OCI-LY1 (cell line): ENCODE data around the gene TCTN2.

ENCODE experiments used
- H2AFZ ChIP-seq: fragments of 200-600 bp; sonication (generic), shearing (Covaris generic); 2 replicates; pipeline ENCODE4 v1.6.0; 2014; ENCODE audit warnings: antibody characterized with exemption, mild to moderate bottlenecking, low read length
- H3F3A ChIP-seq: fragments of 200-600 bp; sonication (generic), shearing (Covaris generic); 2 replicates; pipeline ENCODE4 v1.6.0; 2014; ENCODE audit warnings: mild to moderate bottlenecking, antibody characterized with exemption, low read length, moderate library complexity; ENCODE audit not compliant: insufficient read depth
- H3K27ac ChIP-seq: fragments of 200-600 bp; sonication (generic); 2 replicates; pipeline ENCODE4 v1.5.1; 2014; ENCODE audit warnings: low read length, mixed run types, mild to moderate bottlenecking, low read depth; ENCODE audit not compliant: poor library complexity, severe bottlenecking
- H3K27me3 ChIP-seq: fragments of 200-600 bp; sonication (generic); 2 replicates; pipeline ENCODE4 v1.6.0; 2014; ENCODE audit warnings: antibody characterized with exemption, mild to moderate bottlenecking, low read length, moderate library complexity; ENCODE audit not compliant: insufficient read depth
- H3K36me3 ChIP-seq: fragments of 200-600 bp; sonication (generic); 2 replicates; pipeline ENCODE4 v1.6.1; 2014; ENCODE audit warnings: mild to moderate bottlenecking, antibody characterized with exemption, low read length, moderate library complexity, mixed read lengths; ENCODE audit not compliant: insufficient read depth
- H3K4me1 ChIP-seq: fragments of 200-600 bp; sonication (generic); 2 replicates; pipeline ENCODE4 v1.5.1; 2014; ENCODE audit warnings: mild to moderate bottlenecking, low read length, moderate library complexity; ENCODE audit not compliant: insufficient read depth, severe bottlenecking
- H3K4me2 ChIP-seq: fragments of 200-600 bp; sonication (generic), shearing (Covaris generic); 2 replicates; pipeline ENCODE4 v1.6.1; 2014; ENCODE audit warnings: low read length
- H3K4me3 ChIP-seq: fragments of 200-600 bp; sonication (generic); 2 replicates; pipeline ENCODE4 v1.5.1; 2014; ENCODE audit warnings: low read length, low read depth, mild to moderate bottlenecking, mixed read lengths; ENCODE audit not compliant: poor library complexity, severe bottlenecking
- H3K79me2 ChIP-seq: fragments of 200-600 bp; shearing (Covaris generic); 2 replicates; pipeline ENCODE4 v1.6.1; 2016; ENCODE audit warnings: mixed run types, low read length, mixed read lengths; ENCODE audit not compliant: insufficient read depth
- H3K9ac ChIP-seq: fragments of 200-600 bp; sonication (generic), shearing (Covaris generic); 2 replicates; pipeline ENCODE4 v1.6.1; 2014; ENCODE audit warnings: mild to moderate bottlenecking, low read length, mixed read lengths
- H3K9me2 ChIP-seq: fragments of 200-600 bp; sonication (generic), shearing (Covaris generic); 2 replicates; pipeline ENCODE4 v1.6.1; 2014; ENCODE audit warnings: low read depth, mild to moderate bottlenecking, low read length, mixed read lengths
- H3K9me3 ChIP-seq: fragments of 200-600 bp; shearing (Covaris generic); 2 replicates; pipeline ENCODE4 v1.6.1; 2014; ENCODE audit warnings: low read length, mixed read lengths
- H4K20me1 ChIP-seq: fragments of 200-600 bp; sonication (generic), shearing (Covaris generic); 2 replicates; pipeline ENCODE4 v1.6.0; 2016; ENCODE audit warnings: mild to moderate bottlenecking, low read length; ENCODE audit not compliant: insufficient read depth
- CTCF ChIP-seq: fragments of 200-600 bp; sonication (generic), shearing (Covaris generic); IDR thresholded peaks from 2 replicates; pipeline ENCODE4 v1.5.1; 2017; ENCODE audit warnings: mild to moderate bottlenecking, antibody characterized with exemption, low read length, moderate library complexity, mixed read lengths
- EZH2 ChIP-seq: fragments of 200-600 bp; sonication (generic), shearing (Covaris generic); IDR thresholded peaks from 2 replicates; pipeline ENCODE4 v1.8.0; 2017; ENCODE audit warnings: borderline replicate concordance, mixed run types, mild to moderate bottlenecking, antibody characterized with exemption, low read length, moderate library complexity, mixed read lengths

Gene TCTN2

GRCh38 chr12:123750159-123750656, 79.3 kb downstream of the TCTN2 start:
- no peak overlapping the region for H3K27ac ChIP-seq
- H3K9ac ChIP-seq: no peak overlapping the region
- no peak overlapping the region for H2AFZ ChIP-seq
- no peaks in the 10 kb centered on the region for H4K20me1 ChIP-seq
- TF ChIP-seq EZH2 (no peak), CTCF (no peak)
- no peaks in the 10 kb centered on the region for H3K9me3 ChIP-seq
- H3F3A ChIP-seq: no peaks in the 10 kb centered on the region
- H3K4me1 ChIP-seq: no peaks in the 10 kb centered on the region
- H3K36me3 ChIP-seq: peaks cover 84% of the 10 kb centered on the region
- no peaks in the 10 kb centered on the region for H3K79me2 ChIP-seq
- no peak overlapping the region for H3K4me3 ChIP-seq
- no peaks in the 10 kb centered on the region for H3K9me2 ChIP-seq
- H3K4me2 ChIP-seq: no peak overlapping the region
- no peaks in the 10 kb centered on the region for H3K27me3 ChIP-seq

GRCh38 chr12:123752046-123752445, 81.1 kb downstream of the TCTN2 start:
- H3K27ac ChIP-seq: no peak overlapping the region
- H3K9me3 ChIP-seq: no peaks in the 10 kb centered on the region
- H3F3A ChIP-seq: no peaks in the 10 kb centered on the region
- TF ChIP-seq EZH2 (no peak), CTCF (no peak)
- peaks cover 74% of the 10 kb centered on the region for H3K36me3 ChIP-seq
- H3K27me3 ChIP-seq: no peaks in the 10 kb centered on the region
- no peak overlapping the region for H3K9ac ChIP-seq
- no peak overlapping the region for H2AFZ ChIP-seq
- no peaks in the 10 kb centered on the region for H4K20me1 ChIP-seq
- no peaks in the 10 kb centered on the region for H3K4me1 ChIP-seq
- H3K4me3 ChIP-seq: no peak overlapping the region
- H3K4me2 ChIP-seq: no peak overlapping the region
- H3K79me2 ChIP-seq: no peaks in the 10 kb centered on the region
- no peaks in the 10 kb centered on the region for H3K9me2 ChIP-seq

GRCh38 chr12:123754041-123754772, 83.3 kb downstream of the TCTN2 start:
- H3K36me3 ChIP-seq: peaks cover 71% of the 10 kb centered on the region

More at GRCh38 chr12:123754041-123754772, 83.3 kb downstream of the TCTN2 start:
- TF ChIP-seq EZH2: no peak
- TF ChIP-seq CTCF: no peak
- Histone ChIP-seq H3K4me1 (no peaks in the 10 kb centered on the region), H3K79me2 (no peaks in the 10 kb centered on the region), H2AFZ (no peak overlapping the region), H3K9me2 (no peaks in the 10 kb centered on the region), H3K4me3 (no peak overlapping the region), H3K9me3 (no peaks in the 10 kb centered on the region), H3K27me3 (no peaks in the 10 kb centered on the region), H3K4me2 (no peak overlapping the region), H3F3A (no peaks in the 10 kb centered on the region; the same call in 1 of the 2 replicates), H3K27ac (no peak overlapping the region), H3K9ac (no peak overlapping the region), H4K20me1 (no peaks in the 10 kb centered on the region)
